GM23338 (cell line): Measurements from ENCODE around the gene MRPL27.

Experiments
- CREB1 ChIP-seq: fragments of 250-450 bp; sonication (Bioruptor Pico); IDR thresholded peaks from 2 replicates; pipeline ENCODE4 v1.5.0; 2020; ENCODE audit warnings: low read depth, mild to moderate bottlenecking, moderate library complexity
- CTCF ChIP-seq, 2 experiments: fragments of 200-600 bp in 1 of 2; sonication (generic) in 1 of 2; conservative IDR thresholded peaks; 2 replicates each; pipeline versions ENCODE4 v1.5.1 to v1.6.1; 2016 to 2017; ENCODE audit warnings: antibody characterized with exemption in 2 of 2, low read depth in 2 of 2, mild to moderate bottlenecking in 2 of 2, moderate library complexity in 1 of 2
- EZH2 ChIP-seq: fragments of 200-600 bp; sonication (generic); IDR thresholded peaks from one replicate; pipeline ENCODE4 v1.8.0; 2017; ENCODE audit warnings: antibody characterized with exemption, mild to moderate bottlenecking, low read depth; ENCODE audit not compliant: unreplicated experiment
- EZH2phosphoT487 ChIP-seq: fragments of 200-600 bp; sonication (generic); IDR thresholded peaks from one replicate; pipeline ENCODE4 v1.8.1; 2018; ENCODE audit warnings: antibody characterized with exemption; ENCODE audit not compliant: unreplicated experiment
- POLR2AphosphoS5 ChIP-seq: IDR thresholded peaks from 2 replicates; pipeline ENCODE4 v1.6.1; 2016; ENCODE audit warnings: antibody characterized with exemption, low read depth
- STAT1 ChIP-seq: IDR thresholded peaks from one replicate; pipeline ENCODE4 v1.6.1; 2016; ENCODE audit warnings: antibody characterized with exemption; ENCODE audit not compliant: unreplicated experiment
- ZNF331 ChIP-seq: fragments of 250-450 bp; sonication (Bioruptor Pico); IDR thresholded peaks from 2 replicates; pipeline ENCODE4 v1.5.0; 2020; ENCODE audit warnings: low read depth, mild to moderate bottlenecking, moderate library complexity
- TF ChIP-seq, protein P1 (sequence below): IDR thresholded peaks from one replicate; pipeline ENCODE4 v1.6.1; 2018; ENCODE audit warnings: antibody characterized with exemption; ENCODE audit not compliant: unreplicated experiment
- TF ChIP-seq, protein P2 (sequence below): fragments of 250-450 bp; sonication (Bioruptor Pico); IDR thresholded peaks from 2 replicates; pipeline ENCODE4 v1.5.0; 2020; ENCODE audit warnings: mild to moderate bottlenecking, moderate library complexity

GRCh38 chr17:50330151-50330775 lies 42.7 kb downstream of the MRPL27 start:
- TF ChIP-seq EZH2 (no peak), CTCF (conservative IDR thresholded peaks at IDR 0.05; ENCODE audit: low read depth in 2 of 2) (no peak), POLR2AphosphoS5 (no peak), CREB1 (CRISPR knock-in tag) (no peak), EZH2phosphoT487 (no peak), STAT1 (no peak), ZNF331 (no peak)
- TF ChIP-seq, protein P1, sequence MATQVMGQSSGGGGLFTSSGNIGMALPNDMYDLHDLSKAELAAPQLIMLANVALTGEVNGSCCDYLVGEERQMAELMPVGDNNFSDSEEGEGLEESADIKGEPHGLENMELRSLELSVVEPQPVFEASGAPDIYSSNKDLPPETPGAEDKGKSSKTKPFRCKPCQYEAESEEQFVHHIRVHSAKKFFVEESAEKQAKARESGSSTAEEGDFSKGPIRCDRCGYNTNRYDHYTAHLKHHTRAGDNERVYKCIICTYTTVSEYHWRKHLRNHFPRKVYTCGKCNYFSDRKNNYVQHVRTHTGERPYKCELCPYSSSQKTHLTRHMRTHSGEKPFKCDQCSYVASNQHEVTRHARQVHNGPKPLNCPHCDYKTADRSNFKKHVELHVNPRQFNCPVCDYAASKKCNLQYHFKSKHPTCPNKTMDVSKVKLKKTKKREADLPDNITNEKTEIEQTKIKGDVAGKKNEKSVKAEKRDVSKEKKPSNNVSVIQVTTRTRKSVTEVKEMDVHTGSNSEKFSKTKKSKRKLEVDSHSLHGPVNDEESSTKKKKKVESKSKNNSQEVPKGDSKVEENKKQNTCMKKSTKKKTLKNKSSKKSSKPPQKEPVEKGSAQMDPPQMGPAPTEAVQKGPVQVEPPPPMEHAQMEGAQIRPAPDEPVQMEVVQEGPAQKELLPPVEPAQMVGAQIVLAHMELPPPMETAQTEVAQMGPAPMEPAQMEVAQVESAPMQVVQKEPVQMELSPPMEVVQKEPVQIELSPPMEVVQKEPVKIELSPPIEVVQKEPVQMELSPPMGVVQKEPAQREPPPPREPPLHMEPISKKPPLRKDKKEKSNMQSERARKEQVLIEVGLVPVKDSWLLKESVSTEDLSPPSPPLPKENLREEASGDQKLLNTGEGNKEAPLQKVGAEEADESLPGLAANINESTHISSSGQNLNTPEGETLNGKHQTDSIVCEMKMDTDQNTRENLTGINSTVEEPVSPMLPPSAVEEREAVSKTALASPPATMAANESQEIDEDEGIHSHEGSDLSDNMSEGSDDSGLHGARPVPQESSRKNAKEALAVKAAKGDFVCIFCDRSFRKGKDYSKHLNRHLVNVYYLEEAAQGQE = no peak
- TF ChIP-seq, protein P2, sequence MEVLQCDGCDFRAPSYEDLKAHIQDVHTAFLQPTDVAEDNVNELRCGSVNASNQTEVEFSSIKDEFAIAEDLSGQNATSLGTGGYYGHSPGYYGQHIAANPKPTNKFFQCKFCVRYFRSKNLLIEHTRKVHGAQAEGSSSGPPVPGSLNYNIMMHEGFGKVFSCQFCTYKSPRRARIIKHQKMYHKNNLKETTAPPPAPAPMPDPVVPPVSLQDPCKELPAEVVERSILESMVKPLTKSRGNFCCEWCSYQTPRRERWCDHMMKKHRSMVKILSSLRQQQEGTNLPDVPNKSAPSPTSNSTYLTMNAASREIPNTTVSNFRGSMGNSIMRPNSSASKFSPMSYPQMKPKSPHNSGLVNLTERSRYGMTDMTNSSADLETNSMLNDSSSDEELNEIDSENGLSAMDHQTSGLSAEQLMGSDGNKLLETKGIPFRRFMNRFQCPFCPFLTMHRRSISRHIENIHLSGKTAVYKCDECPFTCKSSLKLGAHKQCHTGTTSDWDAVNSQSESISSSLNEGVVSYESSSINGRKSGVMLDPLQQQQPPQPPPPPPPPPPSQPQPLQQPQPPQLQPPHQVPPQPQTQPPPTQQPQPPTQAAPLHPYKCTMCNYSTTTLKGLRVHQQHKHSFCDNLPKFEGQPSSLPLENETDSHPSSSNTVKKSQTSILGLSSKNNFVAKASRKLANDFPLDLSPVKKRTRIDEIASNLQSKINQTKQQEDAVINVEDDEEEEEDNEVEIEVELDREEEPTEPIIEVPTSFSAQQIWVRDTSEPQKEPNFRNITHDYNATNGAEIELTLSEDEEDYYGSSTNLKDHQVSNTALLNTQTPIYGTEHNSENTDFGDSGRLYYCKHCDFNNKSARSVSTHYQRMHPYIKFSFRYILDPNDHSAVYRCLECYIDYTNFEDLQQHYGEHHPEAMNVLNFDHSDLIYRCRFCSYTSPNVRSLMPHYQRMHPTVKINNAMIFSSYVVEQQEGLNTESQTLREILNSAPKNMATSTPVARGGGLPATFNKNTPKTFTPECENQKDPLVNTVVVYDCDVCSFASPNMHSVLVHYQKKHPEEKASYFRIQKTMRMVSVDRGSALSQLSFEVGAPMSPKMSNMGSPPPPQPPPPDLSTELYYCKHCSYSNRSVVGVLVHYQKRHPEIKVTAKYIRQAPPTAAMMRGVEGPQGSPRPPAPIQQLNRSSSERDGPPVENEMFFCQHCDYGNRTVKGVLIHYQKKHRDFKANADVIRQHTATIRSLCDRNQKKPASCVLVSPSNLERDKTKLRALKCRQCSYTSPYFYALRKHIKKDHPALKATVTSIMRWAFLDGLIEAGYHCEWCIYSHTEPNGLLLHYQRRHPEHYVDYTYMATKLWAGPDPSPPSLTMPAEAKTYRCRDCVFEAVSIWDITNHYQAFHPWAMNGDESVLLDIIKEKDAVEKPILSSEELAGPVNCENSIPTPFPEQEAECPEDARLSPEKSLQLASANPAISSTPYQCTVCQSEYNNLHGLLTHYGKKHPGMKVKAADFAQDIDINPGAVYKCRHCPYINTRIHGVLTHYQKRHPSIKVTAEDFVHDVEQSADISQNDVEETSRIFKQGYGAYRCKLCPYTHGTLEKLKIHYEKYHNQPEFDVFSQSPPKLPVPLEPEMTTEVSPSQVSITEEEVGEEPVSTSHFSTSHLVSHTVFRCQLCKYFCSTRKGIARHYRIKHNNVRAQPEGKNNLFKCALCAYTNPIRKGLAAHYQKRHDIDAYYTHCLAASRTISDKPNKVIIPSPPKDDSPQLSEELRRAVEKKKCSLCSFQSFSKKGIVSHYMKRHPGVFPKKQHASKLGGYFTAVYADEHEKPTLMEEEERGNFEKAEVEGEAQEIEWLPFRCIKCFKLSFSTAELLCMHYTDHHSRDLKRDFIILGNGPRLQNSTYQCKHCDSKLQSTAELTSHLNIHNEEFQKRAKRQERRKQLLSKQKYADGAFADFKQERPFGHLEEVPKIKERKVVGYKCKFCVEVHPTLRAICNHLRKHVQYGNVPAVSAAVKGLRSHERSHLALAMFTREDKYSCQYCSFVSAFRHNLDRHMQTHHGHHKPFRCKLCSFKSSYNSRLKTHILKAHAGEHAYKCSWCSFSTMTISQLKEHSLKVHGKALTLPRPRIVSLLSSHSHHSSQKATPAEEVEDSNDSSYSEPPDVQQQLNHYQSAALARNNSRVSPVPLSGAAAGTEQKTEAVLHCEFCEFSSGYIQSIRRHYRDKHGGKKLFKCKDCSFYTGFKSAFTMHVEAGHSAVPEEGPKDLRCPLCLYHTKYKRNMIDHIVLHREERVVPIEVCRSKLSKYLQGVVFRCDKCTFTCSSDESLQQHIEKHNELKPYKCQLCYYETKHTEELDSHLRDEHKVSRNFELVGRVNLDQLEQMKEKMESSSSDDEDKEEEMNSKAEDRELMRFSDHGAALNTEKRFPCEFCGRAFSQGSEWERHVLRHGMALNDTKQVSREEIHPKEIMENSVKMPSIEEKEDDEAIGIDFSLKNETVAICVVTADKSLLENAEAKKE = no peak
